PFSK-1 (cell line): ENCODE data around the gene NT5C2.

Source experiments
- FOXP2 ChIP-seq: optimal IDR thresholded peaks from 2 replicates; pipeline ENCODE3; 2011; ENCODE audit warnings: borderline replicate concordance, control low read depth, inconsistent platforms; ENCODE audit not compliant: insufficient read depth; ENCODE audit errors: extremely low read length, extremely low read depth
- POLR2AphosphoS5 ChIP-seq: IDR thresholded peaks from 2 replicates; pipeline ENCODE4 v1.6.1; 2012; ENCODE audit warnings: low read depth, mild to moderate bottlenecking, control low read depth, low read length, moderate library complexity

- no peak for TF ChIP-seq FOXP2
- TF ChIP-seq POLR2AphosphoS5, result no peak
These were observed 87.6 kb downstream of the NT5C2 start for GRCh38 chr10:103105462-103105861.
